ENCODE measurements around the gene MAD1L1.
A peak's percentile ranks its signal among the peaks of the same experiment; 100 is the strongest.

The MAD1L1 gene

GRCh38 chr7:2138146-2138765 is 94.5 kb downstream of the MAD1L1 start:
- Mint-ChIP-seq H3K9me3 (no peaks in the 10 kb centered on the region), H3K27me3 (ENCODE audit: low read depth, poor library complexity) (peaks cover 4% of the 10 kb centered on the region), H3K4me1 (peaks cover 27% of the 10 kb centered on the region), H3K27ac (peak overlapping the region; percentile 51), H3K36me3 (ENCODE audit: low read depth) (peaks cover 48% of the 10 kb centered on the region), H3K4me3 (no peak overlapping the region)
- TF ChIP-seq CTCF (IDR thresholded peaks at IDR 0.05), result no peak
- DNase-seq, result no peak

- Mint-ChIP-seq H3K36me3 (ENCODE audit: low read depth) (peaks cover 44% of the 10 kb centered on the region), H3K27me3 (ENCODE audit: low read depth, poor library complexity) (peaks cover 10% of the 10 kb centered on the region), H3K4me3 (no peak overlapping the region), H3K4me1 (peaks cover 47% of the 10 kb centered on the region), H3K27ac (no peak overlapping the region), H3K9me3 (no peaks in the 10 kb centered on the region)
- DNase-seq, result no peak
- no peak for TF ChIP-seq CTCF (IDR thresholded peaks at IDR 0.05)
Observed at GRCh38 chr7:2134740-2135139, 98.0 kb downstream of the MAD1L1 start.

- TF ChIP-seq CTCF (IDR thresholded peaks at IDR 0.05), result no peak
- H3K27me3 Mint-ChIP-seq (ENCODE audit: low read depth, poor library complexity), result peaks cover 10% of the 10 kb centered on the region
- peaks cover 40% of the 10 kb centered on the region for H3K36me3 Mint-ChIP-seq (ENCODE audit: low read depth)
- no peak overlapping the region for H3K4me3 Mint-ChIP-seq
- no peaks in the 10 kb centered on the region for H3K9me3 Mint-ChIP-seq
- H3K27ac Mint-ChIP-seq, result peak overlapping the region; percentile 75
- DNase-seq, result no peak
- peaks cover 57% of the 10 kb centered on the region for H3K4me1 Mint-ChIP-seq
Observed at GRCh38 chr7:2132243-2132642, 100.5 kb downstream of the MAD1L1 start.

GRCh38 chr7:2131800-2132199 is 100.9 kb downstream of the MAD1L1 start:
- Mint-ChIP-seq H3K4me3 (no peak overlapping the region), H3K9me3 (no peaks in the 10 kb centered on the region), H3K36me3 (ENCODE audit: low read depth) (peaks cover 35% of the 10 kb centered on the region), H3K27ac (no peak overlapping the region), H3K4me1 (peaks cover 58% of the 10 kb centered on the region), H3K27me3 (ENCODE audit: low read depth, poor library complexity) (peaks cover 10% of the 10 kb centered on the region)
- no peak for DNase-seq
- no peak for TF ChIP-seq CTCF (IDR thresholded peaks at IDR 0.05)

- H3K36me3 Mint-ChIP-seq (ENCODE audit: low read depth), result peaks cover 32% of the 10 kb centered on the region
- peaks cover 10% of the 10 kb centered on the region for H3K27me3 Mint-ChIP-seq (ENCODE audit: low read depth, poor library complexity)
- H3K4me1 Mint-ChIP-seq, result peaks cover 58% of the 10 kb centered on the region
- H3K9me3 Mint-ChIP-seq, result no peaks in the 10 kb centered on the region
- H3K27ac Mint-ChIP-seq, result peak overlapping the region; percentile 90
- no peak overlapping the region for H3K4me3 Mint-ChIP-seq
- TF ChIP-seq CTCF (IDR thresholded peaks at IDR 0.05), result no peak
- DNase-seq, result no peak
Observed at GRCh38 chr7:2131341-2131740, 101.4 kb downstream of the MAD1L1 start.

GRCh38 chr7:2130096-2130375 is 102.7 kb downstream of the MAD1L1 start:
- no peak overlapping the region for H3K4me3 Mint-ChIP-seq
- peaks cover 10% of the 10 kb centered on the region for H3K27me3 Mint-ChIP-seq (ENCODE audit: low read depth, poor library complexity)
- H3K4me1 Mint-ChIP-seq, result peaks cover 68% of the 10 kb centered on the region
- no peak for TF ChIP-seq CTCF (IDR thresholded peaks at IDR 0.05)
- H3K27ac Mint-ChIP-seq, result no peak overlapping the region
- no peaks in the 10 kb centered on the region for H3K9me3 Mint-ChIP-seq
- peaks cover 21% of the 10 kb centered on the region for H3K36me3 Mint-ChIP-seq (ENCODE audit: low read depth)
- DNase-seq, result no peak

All from nephron progenitor cell (in vitro differentiated cells).